ENCODE results near the gene ABCF3. TPM values are rescaled to one million over a fixed set of nuclear protein-coding genes. Genes with fewer than 3 reads are reported as not detected.

Gene ABCF3, protein sequence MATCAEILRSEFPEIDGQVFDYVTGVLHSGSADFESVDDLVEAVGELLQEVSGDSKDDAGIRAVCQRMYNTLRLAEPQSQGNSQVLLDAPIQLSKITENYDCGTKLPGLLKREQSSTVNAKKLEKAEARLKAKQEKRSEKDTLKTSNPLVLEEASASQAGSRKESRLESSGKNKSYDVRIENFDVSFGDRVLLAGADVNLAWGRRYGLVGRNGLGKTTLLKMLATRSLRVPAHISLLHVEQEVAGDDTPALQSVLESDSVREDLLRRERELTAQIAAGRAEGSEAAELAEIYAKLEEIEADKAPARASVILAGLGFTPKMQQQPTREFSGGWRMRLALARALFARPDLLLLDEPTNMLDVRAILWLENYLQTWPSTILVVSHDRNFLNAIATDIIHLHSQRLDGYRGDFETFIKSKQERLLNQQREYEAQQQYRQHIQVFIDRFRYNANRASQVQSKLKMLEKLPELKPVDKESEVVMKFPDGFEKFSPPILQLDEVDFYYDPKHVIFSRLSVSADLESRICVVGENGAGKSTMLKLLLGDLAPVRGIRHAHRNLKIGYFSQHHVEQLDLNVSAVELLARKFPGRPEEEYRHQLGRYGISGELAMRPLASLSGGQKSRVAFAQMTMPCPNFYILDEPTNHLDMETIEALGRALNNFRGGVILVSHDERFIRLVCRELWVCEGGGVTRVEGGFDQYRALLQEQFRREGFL
- total RNA-seq: 60.5 and 69.5 TPM in 2 replicates
- long read RNA-seq, transcript ABCF3-203 (21 exons, 2,624 nt): major isoform, 157 of 184 reads
- long read RNA-seq, partial matches to known transcripts: 1 of 184 reads
- long read RNA-seq, other reads (novel, unspliced or antisense): 25 of 184 reads

DNA sequence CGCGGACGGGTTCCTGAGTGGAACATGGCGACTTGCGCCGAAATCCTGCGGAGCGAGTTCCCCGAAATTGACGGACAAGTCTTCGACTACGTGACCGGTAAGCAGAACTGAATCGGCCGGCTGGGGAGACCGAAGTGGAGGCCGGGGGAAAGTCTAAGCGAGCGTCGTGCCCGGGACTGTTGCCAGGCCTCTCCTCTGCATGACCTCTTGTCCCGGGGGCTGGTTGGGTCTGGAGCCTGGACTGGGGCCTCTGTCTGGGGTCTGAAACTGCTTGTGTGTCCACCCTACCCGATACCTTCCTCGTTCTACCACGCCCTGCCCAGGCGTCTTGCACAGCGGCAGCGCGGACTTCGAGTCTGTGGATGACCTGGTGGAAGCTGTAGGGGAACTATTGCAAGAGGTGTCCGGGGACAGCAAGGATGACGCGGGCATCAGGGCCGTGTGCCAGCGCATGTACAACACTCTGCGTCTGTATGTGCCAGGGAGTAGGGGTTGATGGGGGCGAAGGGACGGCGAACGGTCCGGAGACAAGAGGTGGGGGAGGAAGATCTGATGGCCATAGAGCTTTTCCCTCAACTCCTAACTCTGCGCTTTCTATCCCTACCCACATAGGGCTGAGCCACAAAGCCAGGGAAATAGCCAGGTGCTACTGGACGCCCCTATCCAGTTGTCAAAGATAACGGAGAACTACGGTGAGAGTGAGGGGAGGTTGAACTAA, at the start of gene ABCF3:
Gene ABCF3, plus strand, starts transcription at position 16 of the 718 bp plus-strand sequence. Its CDS starts 9 bp downstream, at position 25.
- no peak for DNase-seq (ENCODE audit: extremely low spot score, unreplicated experiment)
- peaks cover 30% of the 10 kb centered on the region for H3K4me1 Mint-ChIP-seq (ENCODE audit: unreplicated experiment)
- H3K9me3 Mint-ChIP-seq (ENCODE audit: unreplicated experiment): no peaks in the 10 kb centered on the region
- TF ChIP-seq, protein P1, sequence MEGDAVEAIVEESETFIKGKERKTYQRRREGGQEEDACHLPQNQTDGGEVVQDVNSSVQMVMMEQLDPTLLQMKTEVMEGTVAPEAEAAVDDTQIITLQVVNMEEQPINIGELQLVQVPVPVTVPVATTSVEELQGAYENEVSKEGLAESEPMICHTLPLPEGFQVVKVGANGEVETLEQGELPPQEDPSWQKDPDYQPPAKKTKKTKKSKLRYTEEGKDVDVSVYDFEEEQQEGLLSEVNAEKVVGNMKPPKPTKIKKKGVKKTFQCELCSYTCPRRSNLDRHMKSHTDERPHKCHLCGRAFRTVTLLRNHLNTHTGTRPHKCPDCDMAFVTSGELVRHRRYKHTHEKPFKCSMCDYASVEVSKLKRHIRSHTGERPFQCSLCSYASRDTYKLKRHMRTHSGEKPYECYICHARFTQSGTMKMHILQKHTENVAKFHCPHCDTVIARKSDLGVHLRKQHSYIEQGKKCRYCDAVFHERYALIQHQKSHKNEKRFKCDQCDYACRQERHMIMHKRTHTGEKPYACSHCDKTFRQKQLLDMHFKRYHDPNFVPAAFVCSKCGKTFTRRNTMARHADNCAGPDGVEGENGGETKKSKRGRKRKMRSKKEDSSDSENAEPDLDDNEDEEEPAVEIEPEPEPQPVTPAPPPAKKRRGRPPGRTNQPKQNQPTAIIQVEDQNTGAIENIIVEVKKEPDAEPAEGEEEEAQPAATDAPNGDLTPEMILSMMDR (IDR thresholded peaks at IDR 0.05): no peak
- H3K27me3 Mint-ChIP-seq (ENCODE audit: unreplicated experiment): no peaks in the 10 kb centered on the region
- H3K4me3 Mint-ChIP-seq (ENCODE audit: unreplicated experiment): peak within 1 kb of the TSS; percentile 98
- H3K36me3 Mint-ChIP-seq (ENCODE audit: unreplicated experiment): peaks cover 34% of the 10 kb centered on the region
- H3K27ac Mint-ChIP-seq (ENCODE audit: unreplicated experiment): peak within 1 kb of the TSS; percentile 98

DNA sequence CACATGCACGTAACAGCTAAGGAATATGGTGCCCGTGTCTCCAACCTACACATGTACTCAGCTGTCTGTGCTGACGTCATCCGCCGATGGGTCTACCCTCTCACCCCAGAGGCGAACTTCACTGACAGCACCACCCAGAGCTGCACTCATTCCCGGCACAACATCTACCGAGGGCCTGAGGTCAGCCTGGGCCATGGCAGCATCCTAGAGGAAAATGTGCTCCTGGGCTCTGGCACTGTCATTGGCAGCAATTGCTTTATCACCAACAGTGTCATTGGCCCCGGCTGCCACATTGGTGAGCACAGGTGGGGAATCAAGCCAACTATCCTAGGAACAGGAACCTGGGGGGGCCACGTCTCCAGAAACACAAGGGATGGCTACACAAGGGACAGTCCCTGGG, 45.6 kb upstream of the ABCF3 start:
- peaks cover 20% of the 10 kb centered on the region for H3K36me3 Mint-ChIP-seq (ENCODE audit: unreplicated experiment)
- TF ChIP-seq, protein P1 (IDR thresholded peaks at IDR 0.05): no peak
- peaks cover 15% of the 10 kb centered on the region for H3K4me1 Mint-ChIP-seq (ENCODE audit: unreplicated experiment)

DNA sequence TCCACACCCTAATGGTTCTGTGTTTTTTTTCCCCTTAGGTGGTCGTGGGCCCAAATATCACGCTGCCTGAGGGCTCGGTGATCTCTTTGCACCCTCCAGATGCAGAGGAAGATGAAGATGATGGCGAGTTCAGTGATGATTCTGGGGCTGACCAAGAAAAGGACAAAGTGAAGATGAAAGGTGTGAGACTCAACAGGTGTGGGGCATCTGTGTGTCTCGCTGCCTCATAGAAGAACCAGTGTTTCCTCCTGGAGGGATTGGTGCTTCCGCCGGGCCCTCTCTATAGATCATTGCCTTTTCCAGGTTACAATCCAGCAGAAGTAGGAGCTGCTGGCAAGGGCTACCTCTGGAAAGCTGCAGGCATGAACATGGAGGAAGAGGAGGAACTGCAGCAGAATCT, 43.8 kb upstream of the ABCF3 start:
- H3K36me3 Mint-ChIP-seq (ENCODE audit: unreplicated experiment): peaks cover 20% of the 10 kb centered on the region
- H3K27ac Mint-ChIP-seq (ENCODE audit: unreplicated experiment): no peak overlapping the region
- no peak overlapping the region for H3K4me3 Mint-ChIP-seq (ENCODE audit: unreplicated experiment)
- no peaks in the 10 kb centered on the region for H3K27me3 Mint-ChIP-seq (ENCODE audit: unreplicated experiment)
- H3K9me3 Mint-ChIP-seq (ENCODE audit: unreplicated experiment): no peaks in the 10 kb centered on the region
- H3K4me1 Mint-ChIP-seq (ENCODE audit: unreplicated experiment): no peaks in the 10 kb centered on the region
- TF ChIP-seq, protein P1 (IDR thresholded peaks at IDR 0.05): no peak
- no peak for DNase-seq (ENCODE audit: extremely low spot score, unreplicated experiment)

More for the DNA sequence above, 45.6 kb upstream of the ABCF3 start:
- no peak overlapping the region for H3K4me3 Mint-ChIP-seq (ENCODE audit: unreplicated experiment)
- H3K27ac Mint-ChIP-seq (ENCODE audit: unreplicated experiment): no peak overlapping the region
- DNase-seq (ENCODE audit: extremely low spot score, unreplicated experiment): no peak
- H3K9me3 Mint-ChIP-seq (ENCODE audit: unreplicated experiment): no peaks in the 10 kb centered on the region
- no peaks in the 10 kb centered on the region for H3K27me3 Mint-ChIP-seq (ENCODE audit: unreplicated experiment)

DNA sequence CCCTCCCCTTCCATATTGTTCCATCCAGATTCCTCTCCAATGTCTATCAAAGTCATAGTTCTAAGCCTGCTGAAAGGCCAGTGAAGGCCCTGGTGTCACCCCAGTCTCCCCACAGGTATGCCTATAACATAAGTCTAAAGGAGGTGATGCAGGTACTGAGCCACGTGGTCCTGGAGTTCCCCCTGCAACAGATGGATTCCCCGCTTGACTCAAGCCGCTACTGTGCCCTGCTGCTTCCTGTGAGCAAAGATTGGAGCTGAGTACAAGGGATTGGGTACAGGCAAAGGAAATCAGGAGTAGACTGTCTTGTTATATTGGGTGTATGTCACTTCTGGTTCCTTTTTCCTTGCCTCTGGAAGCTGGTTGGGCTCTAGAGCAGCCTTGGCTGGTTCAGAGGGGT, 42.7 kb upstream of the ABCF3 start:
- no peaks in the 10 kb centered on the region for H3K4me1 Mint-ChIP-seq (ENCODE audit: unreplicated experiment)
- no peak for DNase-seq (ENCODE audit: extremely low spot score, unreplicated experiment)
- no peaks in the 10 kb centered on the region for H3K9me3 Mint-ChIP-seq (ENCODE audit: unreplicated experiment)
- TF ChIP-seq, protein P1 (IDR thresholded peaks at IDR 0.05): no peak
- H3K27ac Mint-ChIP-seq (ENCODE audit: unreplicated experiment): no peak overlapping the region
- peaks cover 19% of the 10 kb centered on the region for H3K36me3 Mint-ChIP-seq (ENCODE audit: unreplicated experiment)
- no peaks in the 10 kb centered on the region for H3K27me3 Mint-ChIP-seq (ENCODE audit: unreplicated experiment)
- no peak overlapping the region for H3K4me3 Mint-ChIP-seq (ENCODE audit: unreplicated experiment)

Data from osteocyte (in vitro differentiated cells).